ENCODE results near the gene CCDC6.
"Not testable (repeated sequence)": the region's sequence is repeated elsewhere in the genome, so short reads cannot be mapped to it uniquely, and the experiment has no call there.

The CCDC6 gene

GRCh38 chr10:59879363-59879913 is 26.9 kb downstream of the CCDC6 start:
- no peak for DNase-seq

- DNase-seq: no peak
These were observed 27.4 kb downstream of the CCDC6 start for GRCh38 chr10:59878915-59879314.

- no peak for DNase-seq
These were observed 28.1 kb downstream of the CCDC6 start for GRCh38 chr10:59878289-59878688.

GRCh38 chr10:59877191-59877671 is 29.1 kb downstream of the CCDC6 start:
- no peak for DNase-seq

GRCh38 chr10:59876695-59877094 is 29.7 kb downstream of the CCDC6 start:
- no peak for DNase-seq

GRCh38 chr10:59876208-59876607 is 30.1 kb downstream of the CCDC6 start:
- not testable (repeated sequence) for DNase-seq

GRCh38 chr10:59873896-59874295 is 32.5 kb downstream of the CCDC6 start:
- no peak for DNase-seq

GRCh38 chr10:59872892-59873463 is 33.4 kb downstream of the CCDC6 start:
- no peak for DNase-seq

- no peak for DNase-seq
These were observed 36.2 kb downstream of the CCDC6 start for GRCh38 chr10:59870152-59870551.

- DNase-seq: no peak
These were observed 36.8 kb downstream of the CCDC6 start for GRCh38 chr10:59869594-59869940.

GRCh38 chr10:59868696-59869593 is 37.4 kb downstream of the CCDC6 start:
- no peak for DNase-seq

- DNase-seq: no peak
These were observed 38.8 kb downstream of the CCDC6 start for GRCh38 chr10:59867590-59867989.

GRCh38 chr10:59865101-59865500 is 41.3 kb downstream of the CCDC6 start:
- no peak for DNase-seq

- DNase-seq: no peak
These were observed 42.0 kb downstream of the CCDC6 start for GRCh38 chr10:59864141-59864962.

- DNase-seq: no peak
These were observed 46.8 kb downstream of the CCDC6 start for GRCh38 chr10:59859570-59859969.

- no peak for DNase-seq
These were observed 48.4 kb downstream of the CCDC6 start for GRCh38 chr10:59857921-59858320.

- DNase-seq: no peak
These were observed 49.3 kb downstream of the CCDC6 start for GRCh38 chr10:59857049-59857448.

GRCh38 chr10:59856104-59856503 is 50.3 kb downstream of the CCDC6 start:
- DNase-seq: no peak

GRCh38 chr10:59854571-59854970 is 51.8 kb downstream of the CCDC6 start:
- no peak for DNase-seq

GRCh38 chr10:59852670-59853069 is 53.7 kb downstream of the CCDC6 start:
- no peak for DNase-seq

- DNase-seq: no peak
These were observed 54.5 kb downstream of the CCDC6 start for GRCh38 chr10:59851864-59852263.

GRCh38 chr10:59847888-59848287 is 58.5 kb downstream of the CCDC6 start:
- no peak for DNase-seq

- DNase-seq: no peak
These were observed 59.0 kb downstream of the CCDC6 start for GRCh38 chr10:59847326-59847725.

Measured in NCI-H2227 treated with DMSO at 0.1 percent for 48 hours (cell line).